SJCRH30 (cell line): ENCODE results near the gene NRAP. TPM values are rescaled to one million over a fixed set of nuclear protein-coding genes. Genes with fewer than 3 reads are reported as not detected.

ENCODE experiments used
- DNase-seq, 2 experiments: peaks; one replicate each; pipeline ENCODE4 v3.0.0-alpha.2; 2015 to 2020
- H3K27ac ChIP-seq: fragments of 250-450 bp; sonication (Bioruptor Pico); 2 replicates; pipeline ENCODE4 v1.5.1; 2020; ENCODE audit warnings: mild to moderate bottlenecking, moderate library complexity
- H3K27me3 ChIP-seq: fragments of 250-450 bp; sonication (Bioruptor Pico); 2 replicates; pipeline ENCODE4 v1.5.1; 2020; ENCODE audit warnings: mild to moderate bottlenecking, moderate library complexity
- H3K36me3 ChIP-seq: fragments of 250-450 bp; sonication (Bioruptor Pico); 2 replicates; pipeline ENCODE4 v1.5.1; 2020; ENCODE audit warnings: mild to moderate bottlenecking, moderate library complexity
- H3K4me1 ChIP-seq: fragments of 250-450 bp; sonication (Bioruptor Pico); 2 replicates; pipeline ENCODE4 v1.5.1; 2020; ENCODE audit warnings: mild to moderate bottlenecking, moderate library complexity
- H3K4me3 ChIP-seq: fragments of 250-450 bp; sonication (Bioruptor Pico); 2 replicates; pipeline ENCODE4 v1.5.1; 2020; ENCODE audit warnings: mild to moderate bottlenecking, moderate library complexity
- H3K9me3 ChIP-seq: fragments of 250-450 bp; sonication (Bioruptor Pico); replicated peaks from 2 replicates; pipeline ENCODE4 v1.5.1; 2020; ENCODE audit warnings: mild to moderate bottlenecking, moderate library complexity
- total RNA-seq: library from RNA; depleted of rRNA; stranded (reverse); fragments of >200 nt; shearing (Covaris generic); gene quantifications from 2 replicates; pipeline ENCODE4 v1.2.3, GENCODE V29; 2014

Gene NRAP
- total RNA-seq, 1 experiment from 2014 or later: not detected

DNA sequence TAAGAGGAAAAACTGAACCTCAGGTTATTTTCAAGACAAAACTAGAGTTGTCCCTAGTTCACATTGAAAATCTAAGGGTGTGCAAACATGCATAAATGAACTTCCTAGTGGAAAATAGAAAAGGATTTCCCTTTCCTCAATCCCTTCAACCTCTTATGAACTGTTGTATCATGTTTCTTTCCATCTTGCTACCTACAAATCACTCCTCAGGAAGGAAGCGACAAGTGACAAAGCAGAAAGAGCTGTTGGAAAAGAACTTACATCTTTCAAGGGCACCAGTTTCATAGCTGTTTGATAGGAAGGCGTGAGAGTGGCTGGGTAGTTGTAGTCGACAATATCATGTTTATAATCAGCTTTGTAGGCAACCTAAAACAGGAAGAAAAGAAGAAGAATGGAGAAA lies 23.9 kb downstream of the NRAP start:
- DNase-seq: no peak
- H3K4me1 ChIP-seq: peaks cover 9% of the 10 kb centered on the region
- no peak overlapping the region for H3K27ac ChIP-seq
- no peaks in the 10 kb centered on the region for H3K9me3 ChIP-seq
- H3K27me3 ChIP-seq: peaks cover 14% of the 10 kb centered on the region; the same call in 1 of the 2 replicates
- H3K36me3 ChIP-seq: no peaks in the 10 kb centered on the region
- no peak overlapping the region for H3K4me3 ChIP-seq

DNA sequence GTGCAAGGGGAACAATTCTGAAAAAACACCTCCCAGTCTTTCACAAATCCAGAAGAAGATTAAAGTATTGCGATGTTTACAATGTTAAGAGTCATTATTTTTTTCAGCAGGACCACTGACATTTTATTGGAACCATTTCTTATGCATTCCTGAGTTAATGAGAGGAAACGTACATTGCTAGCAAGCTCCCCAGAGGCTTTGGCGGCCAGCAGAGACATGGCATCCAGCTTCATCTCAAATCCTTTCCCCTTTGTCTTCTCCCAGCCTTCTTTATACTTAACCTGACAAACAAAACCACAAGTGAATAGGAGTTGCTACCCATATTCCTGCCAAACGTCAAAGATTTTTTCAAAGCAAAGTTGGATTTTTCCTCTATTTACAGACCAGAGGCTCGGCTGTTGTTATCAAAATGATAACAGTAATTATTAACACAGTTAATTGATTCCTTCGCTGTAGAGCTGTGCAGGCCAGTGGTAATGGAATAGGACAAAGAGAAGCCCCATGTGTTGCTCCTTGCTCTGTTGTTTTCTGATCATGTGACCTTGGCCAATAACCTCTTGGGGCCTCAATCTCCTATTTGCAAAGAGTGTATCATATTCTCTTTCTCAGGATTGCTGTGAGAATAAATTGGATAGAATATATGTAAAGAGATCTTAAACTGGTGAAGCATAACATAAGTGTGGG lies 32.0 kb downstream of the NRAP start:
- no peaks in the 10 kb centered on the region for H3K27me3 ChIP-seq
- no peak overlapping the region for H3K4me3 ChIP-seq
- H3K9me3 ChIP-seq: no peaks in the 10 kb centered on the region
- no peaks in the 10 kb centered on the region for H3K36me3 ChIP-seq
- DNase-seq: no peak
- no peaks in the 10 kb centered on the region for H3K4me1 ChIP-seq
- no peak overlapping the region for H3K27ac ChIP-seq

DNA sequence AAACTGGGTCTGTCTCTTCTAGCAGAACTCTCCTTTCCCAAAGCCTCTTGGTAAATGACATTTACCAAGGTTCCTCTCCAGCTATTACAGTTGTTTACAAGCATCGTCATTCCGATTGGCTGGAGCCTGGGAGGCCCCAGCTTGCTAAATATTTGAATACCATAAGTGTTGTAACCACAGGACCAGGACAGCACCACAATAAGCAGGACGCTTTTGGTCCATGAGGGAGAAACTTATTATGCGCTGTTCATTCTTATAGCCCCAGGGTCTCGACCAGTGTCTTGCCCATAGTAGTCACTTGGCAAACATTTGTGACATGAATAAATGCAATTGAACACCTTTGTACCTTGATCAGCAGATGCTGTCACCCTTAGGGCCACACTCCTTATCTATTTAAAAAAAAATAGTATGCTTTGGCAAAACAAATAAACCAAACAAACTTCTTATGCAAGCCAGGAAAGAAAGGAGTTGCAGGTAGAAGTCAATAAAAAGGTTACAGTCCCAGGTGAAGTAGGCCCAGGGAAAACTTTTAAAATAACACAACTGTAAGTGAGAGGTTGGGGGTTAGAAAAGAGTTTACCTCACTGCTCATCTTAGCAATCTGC lies 32.8 kb downstream of the NRAP start:
- Histone ChIP-seq H3K9me3 (no peaks in the 10 kb centered on the region), H3K4me1 (no peaks in the 10 kb centered on the region), H3K4me3 (no peak overlapping the region), H3K27ac (no peak overlapping the region), H3K27me3 (no peaks in the 10 kb centered on the region), H3K36me3 (no peaks in the 10 kb centered on the region)
- no peak for DNase-seq

DNA sequence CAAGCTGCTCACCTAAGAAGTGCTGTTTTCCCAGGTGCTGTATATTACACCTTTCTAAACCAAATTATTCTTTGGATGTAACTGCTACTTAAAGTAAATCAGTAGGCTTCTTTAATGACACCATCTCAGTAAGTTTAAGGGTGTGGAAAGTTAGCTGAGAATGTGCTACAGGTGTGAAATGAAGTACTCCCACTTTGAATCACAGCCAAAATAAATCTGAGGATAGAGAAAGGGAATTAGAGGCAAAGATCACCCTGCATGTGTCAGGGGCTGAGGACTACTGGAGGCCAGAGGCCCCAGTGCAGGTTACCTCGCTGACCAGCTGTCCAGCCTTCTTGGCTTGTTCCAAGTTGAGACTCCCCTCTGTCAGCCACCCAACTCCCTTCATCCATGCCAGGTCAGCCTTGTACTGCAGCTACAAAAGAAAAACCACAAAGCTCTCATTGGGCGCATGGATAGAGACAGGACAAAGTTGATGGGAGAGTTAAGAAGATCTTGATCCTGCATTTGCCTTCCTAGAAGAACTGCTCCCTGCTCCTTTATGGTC lies 35.2 kb downstream of the NRAP start:
- Histone ChIP-seq H3K27me3 (peaks cover 3% of the 10 kb centered on the region; the same call in 1 of the 2 replicates), H3K4me3 (no peak overlapping the region), H3K36me3 (no peaks in the 10 kb centered on the region), H3K4me1 (no peaks in the 10 kb centered on the region), H3K9me3 (no peaks in the 10 kb centered on the region), H3K27ac (no peak overlapping the region)
- DNase-seq: no peak

DNA sequence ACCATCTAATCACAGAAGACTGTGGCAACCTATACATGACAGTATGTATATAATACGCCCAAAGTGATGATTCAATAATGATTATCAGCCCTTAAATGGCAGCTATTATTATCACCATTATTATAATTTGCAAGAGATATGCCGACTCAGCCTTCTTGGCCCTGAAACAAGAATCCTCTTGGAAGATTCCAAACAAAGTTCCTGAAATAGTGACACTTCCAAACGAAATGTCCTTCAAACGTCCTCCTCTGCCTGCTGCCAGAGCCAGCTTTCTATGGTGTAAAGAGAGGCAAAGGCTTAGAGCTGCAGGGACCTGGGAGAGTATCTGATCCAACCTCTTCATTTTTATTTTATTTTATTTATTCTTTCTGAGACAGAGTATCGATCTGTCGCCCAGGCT lies 36.0 kb downstream of the NRAP start:
- H3K27me3 ChIP-seq: peaks cover 3% of the 10 kb centered on the region; the same call in 1 of the 2 replicates
- no peak for DNase-seq
- H3K27ac ChIP-seq: no peak overlapping the region
- H3K4me1 ChIP-seq: no peaks in the 10 kb centered on the region
- H3K9me3 ChIP-seq: no peaks in the 10 kb centered on the region
- no peak overlapping the region for H3K4me3 ChIP-seq
- H3K36me3 ChIP-seq: no peaks in the 10 kb centered on the region

DNA sequence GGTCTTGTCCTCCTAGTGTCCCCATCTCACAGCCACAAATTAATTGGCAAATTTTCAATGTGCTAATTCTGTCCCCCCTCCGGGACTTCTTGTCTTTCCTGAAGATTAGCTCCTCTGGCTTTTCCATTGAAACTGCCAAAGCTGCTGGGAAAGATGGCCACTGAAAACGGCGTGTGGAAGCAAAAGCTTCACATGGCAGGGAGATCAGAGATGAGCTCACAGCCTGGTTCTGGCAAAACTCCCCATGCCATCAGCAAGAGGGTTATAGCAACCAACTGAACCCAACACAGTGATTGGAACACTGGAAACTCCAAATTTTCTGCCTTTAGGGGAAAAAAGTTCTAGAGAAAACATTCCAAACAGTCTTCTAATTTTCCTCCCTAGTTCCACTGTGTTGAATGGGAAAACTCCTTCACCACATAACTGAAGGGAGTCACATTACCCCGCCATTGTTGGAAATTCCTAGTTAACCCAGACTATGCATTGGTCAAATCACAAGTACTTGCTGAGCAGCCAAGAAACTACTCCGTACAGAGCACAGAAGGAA lies 37.0 kb downstream of the NRAP start:
- peaks cover 3% of the 10 kb centered on the region; the same call in 1 of the 2 replicates for H3K27me3 ChIP-seq
- no peaks in the 10 kb centered on the region for H3K9me3 ChIP-seq
- no peaks in the 10 kb centered on the region for H3K4me1 ChIP-seq
- no peaks in the 10 kb centered on the region for H3K36me3 ChIP-seq
- H3K4me3 ChIP-seq: no peak overlapping the region
- no peak overlapping the region for H3K27ac ChIP-seq
- DNase-seq: no peak

DNA sequence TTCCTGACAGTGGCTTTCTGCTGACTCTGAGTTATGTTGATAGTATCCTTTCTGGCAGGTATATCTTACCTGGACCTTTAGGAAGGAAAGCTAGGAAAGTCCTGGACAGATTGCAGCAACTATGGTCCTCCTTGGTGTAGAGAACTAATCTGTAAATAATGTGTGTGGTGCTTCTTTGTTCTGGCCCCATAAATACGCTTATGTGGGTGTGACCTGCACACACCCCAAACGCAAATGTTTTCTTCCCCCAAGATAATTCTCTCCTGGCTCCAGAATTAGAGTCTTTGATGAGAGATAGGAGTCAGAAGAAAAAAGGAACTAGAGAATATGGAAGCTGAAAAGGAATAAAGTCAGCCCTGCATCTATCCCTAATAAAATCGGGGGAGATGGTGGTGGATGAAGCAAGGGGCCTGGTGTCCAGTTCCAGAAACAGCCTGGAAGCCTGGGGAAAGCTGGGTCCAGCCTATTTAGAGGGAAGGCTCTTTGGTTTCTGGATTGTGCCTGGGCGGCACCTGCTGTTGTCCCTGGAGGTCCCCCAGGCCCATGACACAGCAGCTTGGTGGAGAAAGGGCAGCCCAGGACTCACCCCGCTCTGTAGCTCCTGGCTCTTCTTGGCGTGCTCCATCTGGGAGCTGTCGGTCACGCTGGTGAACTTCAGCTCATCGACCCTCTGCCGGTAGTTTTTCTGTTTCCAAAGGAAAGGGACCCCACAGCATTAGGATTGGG lies 38.2 kb downstream of the NRAP start:
- Histone ChIP-seq H3K27me3 (peaks cover 3% of the 10 kb centered on the region; the same call in 1 of the 2 replicates), H3K27ac (no peak overlapping the region), H3K36me3 (no peaks in the 10 kb centered on the region), H3K4me3 (no peak overlapping the region), H3K9me3 (no peaks in the 10 kb centered on the region), H3K4me1 (no peaks in the 10 kb centered on the region)
- no peak for DNase-seq

DNA sequence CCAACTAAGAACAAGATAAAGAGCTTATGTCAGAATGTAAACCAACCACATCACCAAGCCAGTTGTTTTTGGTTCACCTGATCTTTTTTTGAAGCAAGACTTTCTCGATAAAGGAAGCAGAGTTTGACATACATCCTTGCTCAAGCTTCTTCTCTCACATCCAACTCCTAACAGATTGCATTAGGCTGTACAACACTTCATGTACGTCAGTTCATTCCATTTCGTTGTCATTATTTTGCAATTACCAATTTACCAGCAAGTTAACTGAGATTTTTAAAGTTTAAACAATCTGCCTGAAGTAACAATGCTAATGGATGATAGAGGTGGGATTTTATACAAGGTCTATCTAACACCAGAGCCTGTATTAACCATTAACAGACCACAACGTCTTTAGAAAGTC lies 41.0 kb downstream of the NRAP start:
- Histone ChIP-seq H3K36me3 (no peaks in the 10 kb centered on the region), H3K4me3 (no peak overlapping the region), H3K9me3 (no peaks in the 10 kb centered on the region), H3K4me1 (no peaks in the 10 kb centered on the region), H3K27me3 (peaks cover 3% of the 10 kb centered on the region; the same call in 1 of the 2 replicates), H3K27ac (no peak overlapping the region)
- no peak for DNase-seq

DNA sequence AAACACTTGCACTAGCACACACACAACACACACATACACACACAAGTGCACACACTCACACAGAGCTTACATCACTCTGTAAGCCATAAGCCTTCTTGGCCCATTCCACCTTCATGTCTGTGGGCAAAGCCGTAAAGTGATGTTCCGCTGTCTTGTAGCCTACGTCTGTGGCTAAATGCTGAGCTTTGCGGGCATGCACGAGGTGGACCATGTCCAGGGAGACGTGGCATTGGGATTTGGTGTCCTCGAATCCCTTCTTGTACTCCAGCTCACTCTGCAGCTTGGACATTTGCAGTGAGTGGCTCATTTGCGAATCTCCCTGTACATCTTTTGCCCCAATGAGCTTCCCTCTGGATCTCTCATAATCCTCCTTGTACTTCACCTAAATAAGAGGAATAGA lies 42.0 kb downstream of the NRAP start:
- H3K27ac ChIP-seq: no peak overlapping the region
- no peaks in the 10 kb centered on the region for H3K36me3 ChIP-seq
- H3K4me3 ChIP-seq: no peak overlapping the region
- DNase-seq: no peak
- no peaks in the 10 kb centered on the region for H3K4me1 ChIP-seq
- no peaks in the 10 kb centered on the region for H3K9me3 ChIP-seq
- H3K27me3 ChIP-seq: peaks cover 3% of the 10 kb centered on the region; the same call in 1 of the 2 replicates

DNA sequence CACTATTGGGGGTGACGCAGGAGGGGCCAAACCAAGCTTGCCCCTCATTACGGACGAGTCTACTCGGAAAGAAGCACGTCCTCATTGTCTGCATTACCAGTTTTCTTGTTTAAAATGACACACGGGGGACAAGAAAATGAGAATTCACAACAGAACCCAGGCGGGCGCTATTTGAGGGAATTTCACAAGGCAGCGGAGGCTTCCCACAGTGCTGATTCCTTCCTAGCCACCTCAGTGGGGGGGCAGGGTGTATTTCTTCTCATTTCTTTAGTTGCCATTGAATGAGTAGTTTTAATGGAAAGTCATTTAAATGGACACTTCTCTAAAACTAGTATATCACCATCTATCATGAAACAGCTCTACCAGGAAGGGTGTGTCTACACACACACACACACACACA lies 42.9 kb downstream of the NRAP start:
- DNase-seq: no peak
- Histone ChIP-seq H3K36me3 (no peaks in the 10 kb centered on the region), H3K4me1 (no peaks in the 10 kb centered on the region), H3K9me3 (no peaks in the 10 kb centered on the region), H3K27ac (no peak overlapping the region), H3K4me3 (no peak overlapping the region), H3K27me3 (peaks cover 3% of the 10 kb centered on the region; the same call in 1 of the 2 replicates)

DNA sequence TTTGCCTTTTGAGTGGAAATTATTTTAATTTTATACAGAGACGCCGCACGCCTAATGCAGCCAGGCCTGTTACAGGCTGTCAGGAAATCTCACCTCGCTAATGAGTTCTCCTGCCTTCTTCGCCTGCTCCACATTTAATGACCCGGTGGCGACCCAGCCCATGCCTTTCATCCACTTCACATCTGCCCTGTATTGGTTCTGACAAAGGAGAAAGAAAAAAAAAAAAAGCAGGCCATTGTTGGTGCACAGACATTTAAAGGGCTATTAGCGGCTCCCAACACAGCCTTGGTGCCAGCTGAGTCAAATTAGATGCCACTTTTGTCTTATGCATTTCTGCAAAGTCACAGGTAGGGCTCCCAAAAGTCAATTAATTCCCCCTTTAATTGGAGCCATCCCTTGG lies 43.3 kb downstream of the NRAP start:
- no peaks in the 10 kb centered on the region for H3K4me1 ChIP-seq

DNA sequence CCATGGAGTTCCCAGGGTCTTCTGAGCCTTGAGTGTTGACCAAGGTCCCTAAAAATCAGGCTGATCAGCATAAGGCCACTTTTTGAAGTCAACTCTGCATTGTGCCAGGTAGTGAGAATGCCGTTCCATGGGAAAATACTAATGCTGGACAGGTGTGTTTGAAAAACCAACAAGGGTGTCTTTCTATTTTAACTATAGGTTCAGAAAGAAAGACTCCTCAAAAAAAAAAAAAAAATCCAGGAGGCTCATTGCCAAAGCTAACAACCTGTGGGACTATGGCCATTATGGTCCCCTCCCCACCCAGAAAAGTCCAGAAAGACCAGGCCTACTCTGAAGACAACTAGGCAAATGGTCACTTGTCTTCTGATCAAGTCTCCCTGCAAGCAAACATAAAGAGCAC lies 44.4 kb downstream of the NRAP start:
- Histone ChIP-seq H3K9me3 (no peaks in the 10 kb centered on the region), H3K4me3 (no peak overlapping the region), H3K27ac (no peak overlapping the region), H3K27me3 (peaks cover 3% of the 10 kb centered on the region; the same call in 1 of the 2 replicates), H3K4me1 (no peaks in the 10 kb centered on the region), H3K36me3 (no peaks in the 10 kb centered on the region)
- DNase-seq: no peak

More for the DNA sequence above, 43.3 kb downstream of the NRAP start:
- Histone ChIP-seq H3K36me3 (no peaks in the 10 kb centered on the region), H3K27me3 (peaks cover 3% of the 10 kb centered on the region; the same call in 1 of the 2 replicates), H3K4me3 (no peak overlapping the region), H3K9me3 (no peaks in the 10 kb centered on the region), H3K27ac (no peak overlapping the region)
- no peak for DNase-seq

DNA sequence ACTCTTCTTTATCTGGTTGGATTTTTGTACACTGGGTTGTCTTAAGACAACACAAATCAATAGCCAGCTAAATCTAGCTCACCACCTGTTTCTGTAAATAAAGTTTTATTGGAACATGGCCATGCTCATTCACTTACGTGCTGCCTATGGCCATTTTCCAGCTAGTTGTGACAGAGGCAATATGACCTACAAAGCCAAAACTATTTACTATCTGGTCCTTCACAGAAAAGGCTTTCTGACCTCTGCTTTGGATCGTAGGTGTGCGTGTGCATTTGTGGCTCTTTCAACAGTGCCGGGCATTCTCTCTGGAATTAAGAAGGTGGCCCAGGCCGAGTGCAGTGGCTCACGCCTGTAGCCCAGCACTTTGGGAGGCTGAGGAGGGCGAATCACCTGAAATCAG lies 45.5 kb downstream of the NRAP start:
- Histone ChIP-seq H3K4me3 (no peak overlapping the region), H3K4me1 (no peaks in the 10 kb centered on the region), H3K27me3 (no peaks in the 10 kb centered on the region; the same call in 1 of the 2 replicates), H3K36me3 (no peaks in the 10 kb centered on the region), H3K27ac (no peak overlapping the region), H3K9me3 (no peaks in the 10 kb centered on the region)
- DNase-seq: no peak

DNA sequence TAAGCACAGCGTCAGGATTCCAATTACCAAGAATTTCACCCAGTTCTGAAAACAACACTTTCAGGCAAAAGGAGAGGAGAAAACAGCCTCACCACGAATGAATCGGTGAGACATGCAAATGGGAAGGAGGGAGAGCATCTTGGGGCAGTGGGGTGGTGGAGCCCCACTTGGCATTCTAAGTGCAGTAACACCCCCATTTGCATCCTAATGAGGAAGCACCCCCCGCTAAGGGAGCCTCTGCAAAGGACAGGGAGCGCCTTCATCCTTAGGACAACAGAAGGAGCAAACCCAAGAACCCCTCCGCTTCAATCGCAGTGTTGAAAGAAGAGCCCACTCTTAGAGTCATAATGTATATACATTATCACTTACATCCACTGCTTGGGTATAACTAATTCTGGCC lies 46.8 kb downstream of the NRAP start:
- H3K27me3 ChIP-seq: no peaks in the 10 kb centered on the region; the same call in 1 of the 2 replicates
- no peaks in the 10 kb centered on the region for H3K9me3 ChIP-seq
- no peaks in the 10 kb centered on the region for H3K36me3 ChIP-seq
- no peak for DNase-seq
- no peak overlapping the region for H3K4me3 ChIP-seq
- H3K4me1 ChIP-seq: no peaks in the 10 kb centered on the region
- no peak overlapping the region for H3K27ac ChIP-seq
